GM12878 (cell line): Measurements from ENCODE around the gene FOXO1. TPM values are rescaled to one million over a fixed set of nuclear protein-coding genes. Genes with fewer than 3 reads are reported as not detected.

Experiments
- ATAC-seq: fragments of 200-7000 bp; cut with Tn5 transposase; 3 replicates; pipeline ENCODE4 v1.9.1; 2020; ENCODE audit warnings: mild to moderate bottlenecking, moderate library complexity
- BruUV-seq: library from RNA; stranded (reverse); fragments of 400-500 nt; replicated peaks from 2 replicates; lab custom pipeline; 2021; lab: Mats Ljungman, UMichigan
- CTCF ChIA-PET: fragments of 300-600 bp; sonication (Branson Sonifier 250); formaldehyde crosslinking; extraction: SDS; loops from one replicate; lab custom pipeline; 2021; ENCODE audit warnings: inconsistent platforms; lab: Yijun Ruan, JAX
- POLR2A ChIA-PET: fragments of 350-600 bp; formaldehyde crosslinking; extraction: SDS; loops from one replicate; lab custom pipeline; 2021; ENCODE audit warnings: inconsistent platforms; lab: Charles Lee
- RAD21 ChIA-PET: fragments of 300-600 bp; sonication (Branson Sonifier 250); formaldehyde crosslinking; loops from one replicate; lab custom pipeline; 2023; ENCODE audit warnings: antibody characterized with exemption; ENCODE audit not compliant: unreplicated experiment; lab: Charles Lee
- SMC1A ChIA-PET: fragments of 300-600 bp; sonication (Branson Sonifier 250); formaldehyde crosslinking; loops from one replicate; lab custom pipeline; 2023; ENCODE audit not compliant: unreplicated experiment, uncharacterized antibody; lab: Charles Lee
- DNase-seq: peaks from one replicate; pipeline ENCODE4 v3.0.0-alpha.2; 2011; ENCODE audit warnings: low read depth, low spot score
- FAIRE-seq: peaks from 3 replicates; lab custom pipeline; 2011; peaks lifted over from hg19 to GRCh38; lab: Jason Lieb, UNC
- H2AFZ ChIP-seq: 2 replicates; pipeline ENCODE4 v1.6.0; 2011; ENCODE audit warnings: low read depth, low read length, control low read depth; ENCODE audit not compliant: control insufficient read depth
- H3K27ac ChIP-seq: 2 replicates; pipeline ENCODE4 v1.5.1; 2011; ENCODE audit warnings: control low read depth; ENCODE audit not compliant: control insufficient read depth, insufficient read depth
- H3K27me3 ChIP-seq, 2 experiments: replicated peaks in 1 of 2; 2 replicates each; pipeline versions ENCODE4 v1.6.0 to v1.6.1; 2011; ENCODE audit warnings: low read length in 1 of 2; ENCODE audit not compliant: control insufficient read depth in 2 of 2, insufficient read depth in 2 of 2
- H3K36me3 ChIP-seq, 2 experiments: 2 replicates each; pipeline ENCODE4 v1.5.1; 2011; ENCODE audit warnings: low read length in 1 of 2; ENCODE audit not compliant: control insufficient read depth in 2 of 2, insufficient read depth in 2 of 2
- H3K4me1 ChIP-seq: 2 replicates; pipeline ENCODE4 v1.6.1; 2011; ENCODE audit warnings: mild to moderate bottlenecking, low read length, moderate library complexity, mixed read lengths; ENCODE audit not compliant: control insufficient read depth, insufficient read depth
- H3K4me2 ChIP-seq: 2 replicates; pipeline ENCODE4 v1.6.0; 2011; ENCODE audit warnings: control low read depth; ENCODE audit not compliant: control insufficient read depth, insufficient read depth
- H3K4me3 ChIP-seq: fragments of 200-600 bp; sonication (generic); 2 replicates; pipeline ENCODE4 v1.5.1; 2016
- H3K79me2 ChIP-seq: 2 replicates; pipeline ENCODE4 v1.6.0; 2011; ENCODE audit warnings: low read length; ENCODE audit not compliant: control insufficient read depth, insufficient read depth
- H3K9ac ChIP-seq: 2 replicates; pipeline ENCODE4 v1.8.0; 2011; ENCODE audit warnings: low read length, control low read depth, mixed read lengths; ENCODE audit not compliant: control insufficient read depth, insufficient read depth
- H3K9me3 ChIP-seq: replicated peaks from 3 replicates; pipeline ENCODE4 v1.5.1; 2011; ENCODE audit warnings: mild to moderate bottlenecking, low read length; ENCODE audit not compliant: control insufficient read depth, insufficient read depth
- H4K20me1 ChIP-seq: 2 replicates; pipeline ENCODE4 v1.6.0; 2011; ENCODE audit not compliant: control insufficient read depth, insufficient read depth
- RUNX3 ChIP-seq: IDR thresholded peaks from 2 replicates; pipeline ENCODE4 v1.6.1; 2012; ENCODE audit warnings: low read length, inconsistent platforms
- SPI1 ChIP-seq: IDR thresholded peaks from 2 replicates; pipeline ENCODE4 v1.6.1; 2011; ENCODE audit warnings: low read depth, mild to moderate bottlenecking, low read length, moderate library complexity, borderline replicate concordance; ENCODE audit not compliant: insufficient read depth
- WGBS: methylation state at CpG from one replicate; pipeline ENCODE4 v1.1.6; 2016; ENCODE audit warnings: low lambda C conversion rate; ENCODE audit not compliant: insufficient replicate concordance, insufficient coverage; ENCODE audit errors: missing lambda C conversion rate; 5-methylcytosine and 5-hydroxymethylcytosine counted together
- in situ Hi-C: fragments of 300-500 bp; cut with MboI; formaldehyde crosslinking; loops from 9 replicates; pipeline ENCODE4 v1.14.3; 2018; ENCODE audit warnings: mixed read lengths
- intact Hi-C: fragments of 100-400 bp; cut with micrococcal nuclease; formaldehyde crosslinking; loops from one replicate; pipeline ENCODE4 v1.14.2; 2022; ENCODE audit not compliant: unreplicated experiment
- polyA plus RNA-seq, 11 experiments: library from polyadenylated mRNA; depleted of rRNA in 4 of 11; unstranded in 6 of 11; stranded (reverse) in 5 of 11; fragments of >200 nt; fragmentation: Nextera tagmentation in 4 of 11; fragmentation: Illumina TruSeq in 1 of 11; extraction: Ambion mirVana in 4 of 11; extraction: Trizol in 1 of 11; gene quantifications; 1 replicate in 1 of 11; 2 replicates in 10 of 11; pipeline versions ENCODE4 v1.2.1 to v1.2.3, GENCODE V29; 2011 to 2016; ENCODE audit warnings: inconsistent platforms in 2 of 11, missing spikeins in 2 of 11, low read depth in 1 of 11
- total RNA-seq, 4 experiments: library from RNA; depleted of rRNA in 3 of 4; stranded (reverse); fragments of >200 nt in 3 of 4; fragmentation: Illumina TruSeq in 1 of 4; extraction: Trizol in 1 of 4; gene quantifications; 2 replicates each; pipeline versions ENCODE4 v1.2.1 to v1.2.3, GENCODE V29; 2013 to 2021
- TF ChIP-seq, protein P1 (sequence below): fragments of 450-650 bp; formaldehyde crosslinking; IDR thresholded peaks from 2 replicates; pipeline ENCODE4 v1.5.0; 2022; ENCODE audit warnings: mild to moderate bottlenecking, missing genetic modification characterization

The FOXO1 gene
- total and polyA plus RNA-seq, 10 of the 15 experiments (the other 5 are each of a cell fraction or from before 2014, with no cell fraction given), result 0.58 to 8.3 (median 0.88) TPM

DNA sequence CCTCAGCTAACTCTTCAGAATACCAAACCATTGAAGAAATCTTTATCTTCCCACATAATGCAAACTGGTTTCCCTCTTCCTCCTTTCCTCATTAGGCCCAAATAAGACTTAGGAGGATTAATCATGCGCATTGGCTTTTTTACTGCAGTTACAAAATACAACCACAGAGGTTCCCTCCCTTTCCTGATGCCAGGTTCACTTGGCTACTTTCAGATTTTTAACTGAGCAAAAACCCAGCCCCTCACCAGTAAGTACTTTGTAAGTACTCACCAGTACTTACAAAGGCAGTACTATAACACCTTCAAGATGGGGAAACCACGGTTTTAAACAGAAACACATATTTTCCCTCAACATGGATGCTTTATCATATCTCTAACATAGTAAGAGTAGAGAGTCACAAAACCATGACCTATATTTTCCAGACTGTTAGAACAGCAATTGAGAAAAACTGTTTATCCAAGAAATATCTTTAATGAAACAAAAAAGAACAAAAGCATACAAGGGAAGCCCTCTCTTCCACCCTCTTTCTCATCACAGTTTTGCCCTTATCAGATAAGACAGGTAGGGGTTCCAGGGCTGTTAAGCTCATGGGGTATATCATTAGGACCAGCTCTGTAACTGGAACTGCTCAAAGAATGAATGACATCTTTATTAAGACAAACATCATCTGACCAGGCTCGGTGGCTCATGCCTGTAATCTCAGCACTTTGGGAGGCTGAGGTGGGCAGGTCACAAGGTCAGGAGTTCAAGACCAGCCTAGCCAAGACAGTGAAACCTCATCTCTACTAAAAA is 12.7 kb downstream of the FOXO1 start:
- Histone ChIP-seq H3K4me3 (peak overlapping the region; percentile 33), H3K27me3 (no peaks in the 10 kb centered on the region), H3K9ac (peak overlapping the region; percentile 60), H3K9me3 (no peaks in the 10 kb centered on the region; the same call in 2 of the 3 replicates), H2AFZ (peak overlapping the region; percentile 47), H3K79me2 (peaks cover 72% of the 10 kb centered on the region), H4K20me1 (no peaks in the 10 kb centered on the region), H3K4me1 (peaks cover 36% of the 10 kb centered on the region), H3K27ac (peak overlapping the region; percentile 83), H3K36me3 (no peaks in the 10 kb centered on the region), H3K4me2 (peak overlapping the region; percentile 91)
- TF ChIP-seq RUNX3, result peak; percentile 24; the same call in 1 of the 2 replicates
- TF ChIP-seq, protein P1, sequence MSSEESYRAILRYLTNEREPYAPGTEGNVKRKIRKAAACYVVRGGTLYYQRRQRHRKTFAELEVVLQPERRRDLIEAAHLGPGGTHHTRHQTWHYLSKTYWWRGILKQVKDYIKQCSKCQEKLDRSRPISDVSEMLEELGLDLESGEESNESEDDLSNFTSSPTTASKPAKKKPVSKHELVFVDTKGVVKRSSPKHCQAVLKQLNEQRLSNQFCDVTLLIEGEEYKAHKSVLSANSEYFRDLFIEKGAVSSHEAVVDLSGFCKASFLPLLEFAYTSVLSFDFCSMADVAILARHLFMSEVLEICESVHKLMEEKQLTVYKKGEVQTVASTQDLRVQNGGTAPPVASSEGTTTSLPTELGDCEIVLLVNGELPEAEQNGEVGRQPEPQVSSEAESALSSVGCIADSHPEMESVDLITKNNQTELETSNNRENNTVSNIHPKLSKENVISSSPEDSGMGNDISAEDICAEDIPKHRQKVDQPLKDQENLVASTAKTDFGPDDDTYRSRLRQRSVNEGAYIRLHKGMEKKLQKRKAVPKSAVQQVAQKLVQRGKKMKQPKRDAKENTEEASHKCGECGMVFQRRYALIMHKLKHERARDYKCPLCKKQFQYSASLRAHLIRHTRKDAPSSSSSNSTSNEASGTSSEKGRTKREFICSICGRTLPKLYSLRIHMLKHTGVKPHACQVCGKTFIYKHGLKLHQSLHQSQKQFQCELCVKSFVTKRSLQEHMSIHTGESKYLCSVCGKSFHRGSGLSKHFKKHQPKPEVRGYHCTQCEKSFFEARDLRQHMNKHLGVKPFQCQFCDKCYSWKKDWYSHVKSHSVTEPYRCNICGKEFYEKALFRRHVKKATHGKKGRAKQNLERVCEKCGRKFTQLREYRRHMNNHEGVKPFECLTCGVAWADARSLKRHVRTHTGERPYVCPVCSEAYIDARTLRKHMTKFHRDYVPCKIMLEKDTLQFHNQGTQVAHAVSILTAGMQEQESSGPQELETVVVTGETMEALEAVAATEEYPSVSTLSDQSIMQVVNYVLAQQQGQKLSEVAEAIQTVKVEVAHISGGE, result no peak
- TF ChIP-seq SPI1, result 0 out of 2 replicates have a peak, but pooled peaks have one; percentile 10
- POLR2A ChIA-PET, result interaction anchor here (0.6 to 1.2 kb wide), 3 partner anchors 12 to 129 kb away, joined by 3 read pairs; no protein-coding TSS in a partner anchor
- SMC1A ChIA-PET, result interaction anchor here (0.6 to 2.7 kb wide), 5 partner anchors 10 to 205 kb away, joined by 3 to 20 read pairs (median 4); no protein-coding TSS in a partner anchor
- no peak for FAIRE-seq
- intact Hi-C loops (no loop called here), in situ Hi-C loops (no loop called here)
- ATAC-seq, result peak; percentile 58
- CTCF ChIA-PET, result interaction anchor here (0.6 to 1.7 kb wide), 7 partner anchors 9 to 585 kb away, joined by 3 to 6 read pairs (median 4); no protein-coding TSS in a partner anchor
- no TSS peak for BruUV-seq
- DNase-seq, result no peak
- 0% methylated on average over 3 of the region's 3 CpGs for WGBS
- RAD21 ChIA-PET, result interaction anchor here (0.8 to 2.7 kb wide), 7 partner anchors 9 to 584 kb away, joined by 3 to 14 read pairs (median 4); no protein-coding TSS in a partner anchor
